HG03039 (cell line): ENCODE measurements around the gene PEMT.

Experiments used
- ATAC-seq: cut with Tn5 transposase; IDR thresholded peaks from one replicate; pipeline ENCODE4 v1.9.1; 2021; ENCODE audit warnings: mild to moderate bottlenecking, moderate library complexity; ENCODE audit not compliant: unreplicated experiment

The PEMT gene

DNA sequence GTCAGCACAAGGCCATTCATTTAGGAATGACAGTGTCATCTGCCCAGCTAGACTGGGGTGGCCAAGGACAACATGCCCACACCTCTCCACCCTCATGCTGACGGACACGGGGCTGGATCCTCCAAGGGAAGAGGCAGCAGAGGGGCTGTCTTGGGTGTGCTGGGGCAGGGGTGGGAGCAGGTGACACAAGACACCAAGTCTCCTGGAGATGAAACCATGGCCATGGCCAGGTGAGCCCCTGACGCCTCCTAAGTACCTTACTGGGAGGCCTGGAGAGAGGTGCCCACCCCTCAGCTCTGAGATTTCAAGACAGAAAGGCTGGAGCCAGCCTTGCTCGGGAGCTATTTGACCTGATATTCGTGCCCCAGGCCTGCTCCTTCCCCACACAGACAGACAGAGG is 86.4 kb downstream of the PEMT start:
- ATAC-seq = no peak

DNA sequence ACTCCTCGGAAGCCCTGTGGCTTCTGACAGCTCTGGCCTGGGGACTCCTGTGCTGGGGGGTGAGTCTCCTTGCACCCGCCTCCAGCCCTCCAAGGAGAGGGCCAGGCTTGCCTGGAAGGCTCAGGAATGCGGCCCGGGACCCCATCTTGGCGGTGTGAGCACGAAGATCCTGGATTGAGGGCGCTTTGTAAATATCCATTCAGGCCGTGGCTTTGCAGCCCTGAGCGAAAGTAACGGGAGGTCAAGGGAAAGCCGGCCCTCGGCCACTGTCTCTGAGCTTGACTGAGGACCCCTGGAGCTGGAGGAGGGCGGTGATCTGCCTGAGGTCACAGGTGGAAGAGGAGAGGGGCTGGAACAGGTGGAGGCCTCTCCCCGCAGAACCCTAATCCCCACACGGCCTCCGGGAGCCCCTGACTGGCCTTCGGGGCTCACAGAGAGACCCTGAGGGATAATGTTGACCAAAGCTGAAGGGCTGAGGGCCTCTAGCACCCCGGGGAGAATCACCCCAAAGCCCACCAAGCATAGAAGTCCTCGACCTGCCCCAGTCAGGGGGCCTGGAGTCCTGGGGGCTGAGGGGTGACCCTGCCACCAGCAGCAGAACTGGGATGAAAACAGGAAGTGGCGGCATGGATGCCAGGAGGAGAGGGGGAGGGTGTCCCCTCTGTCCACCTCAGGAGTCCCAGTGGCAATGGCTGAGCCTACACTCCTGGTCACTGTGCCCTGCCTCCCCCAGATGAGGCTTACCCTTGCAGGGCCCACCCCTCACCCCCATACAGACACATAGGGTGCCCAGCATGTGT is 87.0 kb downstream of the PEMT start:
- no peak for ATAC-seq

DNA sequence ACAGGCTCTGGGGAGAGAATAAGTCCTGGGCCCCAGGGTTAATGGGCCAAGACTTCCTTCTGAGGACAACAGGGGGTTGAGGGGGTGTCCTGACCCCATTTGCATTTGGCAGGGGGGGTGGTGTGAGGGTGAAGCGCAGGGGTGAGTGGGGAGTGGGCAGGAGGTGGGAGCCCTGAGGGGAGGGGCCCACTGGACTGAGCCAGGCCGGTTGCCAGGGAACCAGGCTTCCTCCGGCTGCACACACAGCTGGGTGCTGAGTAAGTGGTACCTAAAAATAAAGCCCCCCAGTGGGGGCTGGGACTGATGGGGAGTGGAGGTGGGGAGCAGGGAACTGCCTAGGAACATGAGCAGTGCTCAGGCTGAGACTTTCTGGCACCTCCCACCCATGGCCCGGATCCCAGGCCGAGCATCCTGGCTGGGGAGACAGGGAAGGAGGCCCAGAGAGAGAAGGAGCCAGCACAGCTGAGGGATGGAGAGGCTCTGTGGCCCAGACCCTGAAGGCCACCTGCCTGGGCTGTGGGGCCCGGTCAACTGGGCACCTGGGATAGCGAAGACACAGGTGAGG is 87.9 kb downstream of the PEMT start:
- ATAC-seq = no peak

DNA sequence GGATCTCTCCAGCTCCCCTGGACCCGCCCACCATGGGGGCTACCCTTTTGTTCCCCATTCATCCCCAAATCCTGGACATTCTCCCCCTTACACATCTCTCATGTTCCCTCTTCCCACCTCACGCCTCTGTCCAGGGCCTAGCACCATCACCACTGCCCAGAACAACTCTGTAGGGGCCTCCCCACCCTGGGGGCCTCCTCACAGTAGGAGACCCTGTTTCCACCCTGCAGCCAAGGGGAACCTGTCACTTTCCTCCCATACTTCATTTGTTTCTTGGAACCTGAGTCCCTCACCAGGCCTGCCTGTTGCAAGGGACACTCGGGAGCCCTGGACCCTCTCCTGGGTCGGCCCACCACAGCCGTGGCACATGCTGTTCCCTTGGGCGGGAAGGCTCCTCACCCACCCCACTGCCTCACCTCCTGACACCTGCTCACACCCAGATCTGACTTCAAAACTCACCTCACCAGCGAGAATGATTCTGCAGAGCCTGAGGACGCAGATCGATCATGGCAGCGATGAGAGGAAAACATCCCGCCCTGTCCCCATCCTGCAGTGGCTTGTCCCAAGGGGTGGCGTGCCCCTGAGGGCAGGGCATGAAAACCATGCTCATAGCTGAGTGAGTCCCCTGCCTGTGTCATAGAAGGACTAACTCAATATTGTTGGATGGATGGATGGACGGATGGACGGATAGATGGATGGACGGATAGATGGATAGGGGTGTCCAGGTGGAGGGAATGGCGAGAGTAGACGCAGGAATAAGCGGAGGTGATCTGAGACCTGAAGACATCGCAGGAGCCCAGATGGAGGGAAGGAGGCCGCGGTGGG is 88.6 kb downstream of the PEMT start:
- no peak for ATAC-seq

DNA sequence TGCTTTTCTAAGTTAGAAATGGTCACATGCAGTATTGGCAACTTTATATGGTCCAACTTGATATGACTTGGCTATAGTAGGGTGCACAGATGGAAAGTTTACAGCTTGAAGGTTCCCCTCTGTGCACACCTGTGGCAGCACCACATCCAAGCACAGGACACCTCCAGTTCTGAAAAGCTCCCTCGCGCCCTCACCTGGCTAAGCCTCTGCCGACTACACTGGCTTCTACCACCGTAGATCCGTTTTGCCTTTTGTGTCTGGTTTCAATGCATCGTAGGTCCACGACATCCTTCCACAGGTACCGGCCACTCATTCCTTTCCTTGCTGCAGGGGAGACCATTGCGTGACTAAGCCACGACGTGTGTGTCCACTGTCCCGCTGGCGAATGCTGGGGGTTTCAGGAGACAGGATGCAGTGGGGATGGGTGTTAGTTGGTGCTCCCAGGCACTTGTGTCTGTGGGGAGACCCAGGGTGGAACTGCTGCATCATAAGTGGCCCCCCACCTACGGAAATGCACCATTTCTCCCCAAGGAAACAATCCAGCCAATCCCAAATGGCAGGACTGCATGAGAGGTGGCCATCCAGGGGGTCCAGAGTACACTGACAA is 90.4 kb downstream of the PEMT start:
- no peak for ATAC-seq

DNA sequence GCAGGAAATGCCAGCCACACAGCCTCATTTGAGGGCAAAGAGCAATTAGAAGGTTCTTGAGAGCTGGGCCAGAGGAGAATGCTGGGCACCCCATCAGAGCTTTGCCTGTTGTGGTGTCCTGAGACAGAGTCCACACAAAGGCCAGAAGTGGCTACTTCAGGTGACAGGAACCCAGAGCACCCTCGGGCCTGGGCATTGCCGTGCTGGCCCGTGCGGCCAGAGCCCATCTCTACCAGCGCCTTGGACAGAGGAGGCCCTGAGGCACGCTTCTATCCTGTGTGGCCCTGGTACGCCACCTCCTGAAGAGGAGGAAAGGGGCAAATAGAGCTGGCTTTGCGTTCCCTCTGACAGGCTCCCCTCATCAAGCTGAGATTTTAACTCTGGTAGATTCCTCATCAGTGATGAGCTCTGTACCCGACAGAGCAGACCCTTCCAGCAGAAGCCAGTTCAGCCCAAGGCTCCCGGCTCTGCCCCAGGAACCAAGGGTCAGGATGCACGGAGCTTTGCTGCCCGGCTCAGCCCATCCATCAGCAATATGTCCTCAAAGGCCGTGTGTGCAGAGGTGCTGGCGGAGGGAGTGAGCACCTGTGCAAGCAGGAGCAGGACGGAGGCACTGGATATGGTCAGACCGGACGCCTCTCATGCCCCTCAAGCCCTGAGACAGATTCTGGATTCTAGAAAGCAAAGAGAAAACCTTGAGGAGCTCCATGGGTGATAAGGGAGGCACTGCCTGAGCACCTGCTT is 91.9 kb downstream of the PEMT start:
- ATAC-seq = no peak

DNA sequence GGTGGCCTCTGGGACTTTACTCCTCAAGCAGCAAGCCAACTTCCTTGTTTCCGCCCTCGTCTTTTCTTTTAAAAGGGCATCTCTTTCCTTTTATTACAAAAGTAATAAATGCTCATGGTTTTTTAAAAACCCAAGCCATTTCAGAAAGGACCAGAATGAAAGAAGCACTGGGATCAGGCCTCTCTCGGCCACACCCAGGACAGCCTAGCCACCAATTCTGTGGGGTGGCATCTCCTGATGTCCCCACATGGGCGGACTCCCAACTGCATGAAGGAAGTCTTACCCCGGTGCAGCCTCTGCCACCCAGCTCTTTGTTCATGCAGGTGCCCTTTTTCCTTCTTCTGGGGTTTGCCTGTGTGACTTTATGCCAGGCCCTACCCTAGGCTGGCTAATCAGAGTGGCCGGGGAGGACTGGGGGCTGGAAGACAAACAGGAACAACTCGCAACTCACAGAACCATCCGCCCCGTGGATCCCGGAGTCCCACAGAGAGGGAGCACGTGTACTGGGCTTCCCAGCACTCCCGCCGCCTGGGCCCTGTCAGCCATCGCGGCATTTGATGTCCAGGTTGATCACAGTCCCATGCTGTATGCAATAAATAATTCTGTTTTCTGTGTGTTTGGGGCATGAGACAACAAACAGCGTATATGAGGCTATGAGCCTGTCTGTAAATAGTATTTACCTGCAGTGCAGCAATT is 92.8 kb downstream of the PEMT start:
- no peak for ATAC-seq

DNA sequence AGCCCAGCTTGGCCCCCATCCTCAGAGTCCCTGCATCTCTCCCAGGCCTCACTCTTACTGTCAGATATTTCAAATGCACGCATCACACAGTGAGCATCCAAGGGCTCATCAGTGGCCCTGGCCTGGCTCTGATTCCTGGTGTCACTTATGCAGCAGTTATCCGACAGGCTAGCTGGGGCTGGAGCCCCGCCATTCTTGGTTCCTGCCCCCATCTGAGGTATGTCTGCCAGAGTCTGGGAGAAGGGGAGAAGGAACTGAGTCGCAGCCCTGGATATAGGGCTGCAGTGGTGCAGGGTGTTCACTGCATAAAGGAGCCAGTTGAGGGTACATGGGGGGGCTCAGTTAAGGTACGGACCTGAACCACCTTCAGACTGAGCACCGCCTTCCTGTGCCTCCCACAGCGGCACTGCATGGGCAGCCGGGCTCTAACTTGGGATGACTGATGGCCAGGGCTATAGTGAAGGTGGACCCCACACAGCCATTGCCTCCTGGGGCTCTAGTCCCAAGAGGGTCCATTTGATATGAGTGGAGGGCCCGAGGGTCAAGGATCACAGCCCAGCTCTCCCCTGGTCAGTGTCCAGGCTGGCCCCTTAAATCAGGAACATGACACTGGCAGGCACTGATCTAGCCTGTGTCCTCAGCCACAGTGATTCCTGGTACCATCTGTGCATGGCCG is 93.5 kb downstream of the PEMT start:
- no peak for ATAC-seq

DNA sequence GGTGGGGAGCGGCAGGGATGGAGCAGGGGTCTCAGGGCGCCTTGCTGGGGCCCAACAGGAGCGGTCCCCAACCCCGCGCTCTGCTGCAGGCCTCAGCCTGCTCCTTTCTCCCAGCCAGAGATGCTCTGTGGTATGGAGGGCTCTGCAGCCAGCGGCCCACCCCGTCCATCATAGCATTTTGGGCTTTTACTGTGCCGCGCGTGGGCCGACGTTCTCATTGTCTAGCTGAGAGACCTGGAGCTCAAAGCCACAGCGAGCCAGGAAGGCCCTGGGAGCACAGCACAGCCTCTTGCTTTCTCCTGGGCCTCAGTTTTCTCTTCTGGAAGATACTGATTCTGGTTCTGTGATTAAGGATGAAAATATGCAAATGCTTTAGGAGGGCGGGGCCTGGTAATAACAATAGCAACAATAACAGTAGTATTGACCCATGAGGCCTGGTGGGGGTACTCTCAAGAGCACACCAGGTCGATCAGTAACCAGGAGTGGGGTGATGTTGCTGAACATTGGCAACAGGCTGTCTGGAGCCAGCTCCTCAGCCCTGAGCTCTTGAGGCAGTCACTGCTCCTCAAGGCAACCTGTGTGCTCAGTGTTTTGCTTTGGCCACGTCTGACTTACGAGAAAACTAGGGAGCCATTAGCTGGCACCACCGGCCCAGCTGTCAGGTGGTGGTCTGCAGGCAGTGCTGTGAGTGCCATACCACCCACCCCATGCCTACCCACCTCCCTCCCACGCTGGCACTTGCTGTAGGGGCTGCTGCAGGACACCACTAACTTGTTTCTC is 94.3 kb downstream of the PEMT start:
- ATAC-seq = no peak

DNA sequence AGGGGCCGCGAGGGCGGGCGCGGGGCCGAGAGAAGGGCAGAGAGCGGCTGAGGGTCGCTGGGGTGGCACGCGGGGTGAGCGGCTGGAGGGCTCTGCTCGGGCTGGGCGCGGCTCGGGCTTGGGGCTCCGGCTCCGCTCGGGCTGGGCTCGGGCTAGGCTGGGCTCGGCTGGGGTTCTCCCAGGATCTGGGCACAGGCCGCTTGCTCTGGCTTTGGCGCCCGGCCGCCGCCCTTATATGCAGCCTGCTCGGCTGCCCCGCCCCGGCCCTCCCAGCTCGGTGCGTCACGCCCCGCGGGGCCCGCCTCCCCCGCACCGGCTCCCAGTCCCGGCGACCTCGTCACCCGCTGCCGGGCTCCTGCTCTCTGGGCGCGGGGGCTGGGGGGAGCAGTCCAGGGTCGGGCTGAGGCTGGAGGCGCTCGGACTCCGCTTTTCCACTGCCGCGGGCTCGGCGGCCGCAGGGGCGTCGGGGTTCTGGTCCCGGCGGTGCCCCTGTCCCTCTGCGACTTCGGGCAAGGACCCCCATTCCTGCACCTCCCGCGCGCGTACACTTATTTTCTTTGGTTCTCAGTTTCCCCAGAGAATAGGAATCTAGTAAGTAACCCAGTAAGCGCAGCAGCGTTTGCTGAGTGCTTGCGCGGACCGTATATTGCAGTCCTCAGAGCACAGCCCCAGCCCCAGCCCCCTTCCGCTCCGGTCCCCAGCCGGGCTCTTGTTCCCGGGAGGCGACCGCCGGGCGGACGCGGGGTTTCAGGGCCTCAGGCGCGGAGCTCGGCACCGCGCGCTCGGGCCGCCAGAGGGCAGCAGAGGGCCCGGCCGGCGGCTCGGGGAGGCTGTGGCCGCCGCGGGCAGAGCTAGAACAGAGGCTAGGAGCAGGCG is 95.1 kb downstream of the PEMT start, which contains the start of gene RASD1:
Gene RASD1, minus strand, starts transcription at position 207 of the 876 bp plus-strand sequence. CDS start 214 bp downstream, outside the sequence.
- ATAC-seq = peak; percentile 55

DNA sequence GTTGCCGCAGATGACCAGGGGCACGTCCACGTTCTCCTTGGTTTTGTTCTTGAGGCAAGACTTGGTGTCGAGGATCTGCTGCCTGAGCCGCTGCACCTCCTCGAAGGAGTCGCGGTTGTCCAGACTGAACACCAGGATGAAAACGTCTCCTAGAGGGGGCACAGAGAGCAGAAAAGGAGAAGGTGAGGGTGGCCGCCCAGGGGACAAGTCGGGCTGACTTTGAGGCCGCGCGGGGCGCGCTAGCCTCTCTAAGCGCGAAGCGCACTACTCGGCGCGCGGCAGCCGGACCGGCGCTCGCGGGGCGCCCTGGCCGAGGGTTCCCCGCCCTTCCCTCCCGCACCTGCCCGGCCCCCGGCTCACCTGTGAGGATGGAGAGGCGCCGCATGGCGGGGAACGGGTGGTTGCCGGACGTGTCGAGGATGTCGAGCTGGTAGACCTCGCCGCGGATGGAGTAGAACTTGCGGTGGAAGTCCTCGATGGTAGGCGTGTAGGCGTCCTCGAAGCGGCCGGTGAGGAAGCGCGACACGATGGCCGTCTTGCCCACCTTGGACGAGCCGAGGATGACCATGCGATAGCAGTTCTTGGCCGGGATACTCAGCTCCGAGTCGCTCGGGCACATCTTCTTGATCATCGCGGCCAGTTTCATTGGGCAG is 95.8 kb downstream of the PEMT start:
- ATAC-seq = no peak

DNA sequence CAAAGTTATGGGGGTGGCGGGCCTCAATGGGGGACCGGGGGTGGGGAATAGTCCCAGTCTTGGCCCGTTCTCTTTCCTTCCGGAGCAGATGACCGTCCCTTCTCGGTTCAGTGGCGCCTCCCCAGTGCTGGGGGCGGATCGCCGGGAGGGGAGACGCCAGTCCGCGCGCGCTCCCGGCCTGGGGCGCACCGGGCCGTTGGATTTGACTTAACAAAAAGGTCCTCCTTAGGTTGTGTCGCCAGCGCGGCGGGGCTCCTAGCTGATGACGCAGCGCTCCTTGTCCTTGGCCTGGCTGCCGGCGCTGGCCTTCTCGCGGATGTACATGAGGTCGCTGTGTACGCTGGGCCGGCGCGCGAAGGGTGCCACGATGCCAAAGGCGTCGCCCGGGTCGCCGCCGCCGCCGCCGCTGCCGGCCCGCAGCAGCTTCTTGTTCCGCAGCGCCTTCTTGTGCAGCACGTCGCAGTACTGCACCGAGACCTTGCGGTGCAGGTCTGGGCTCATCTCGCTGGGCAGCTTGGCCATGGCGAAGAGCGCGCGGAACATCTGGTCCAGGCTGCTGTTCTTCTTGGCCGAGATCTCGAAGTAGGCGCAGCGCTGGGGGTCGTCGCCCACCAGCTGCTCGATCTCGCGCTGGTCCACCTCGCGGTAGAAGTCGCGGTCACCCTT is 96.5 kb downstream of the PEMT start:
- ATAC-seq = no peak

DNA sequence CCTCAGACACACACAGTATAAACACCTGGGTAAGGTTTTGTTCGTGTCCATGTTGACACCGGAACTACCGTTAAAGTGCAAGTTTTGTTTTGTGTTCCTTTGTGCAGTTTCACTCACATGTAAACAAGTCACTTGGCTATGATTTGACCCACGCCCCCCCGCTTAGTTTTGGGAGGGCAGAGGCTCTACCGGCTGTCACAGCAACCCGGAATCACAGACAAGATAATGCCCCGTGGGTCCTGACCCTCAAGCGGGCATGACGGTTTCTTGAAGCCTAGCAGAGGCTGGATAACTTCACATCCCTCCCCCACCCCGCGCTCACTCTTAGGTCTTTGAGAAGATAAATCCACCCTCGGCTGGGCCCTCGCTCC is 97.0 kb downstream of the PEMT start:
- no peak for ATAC-seq

DNA sequence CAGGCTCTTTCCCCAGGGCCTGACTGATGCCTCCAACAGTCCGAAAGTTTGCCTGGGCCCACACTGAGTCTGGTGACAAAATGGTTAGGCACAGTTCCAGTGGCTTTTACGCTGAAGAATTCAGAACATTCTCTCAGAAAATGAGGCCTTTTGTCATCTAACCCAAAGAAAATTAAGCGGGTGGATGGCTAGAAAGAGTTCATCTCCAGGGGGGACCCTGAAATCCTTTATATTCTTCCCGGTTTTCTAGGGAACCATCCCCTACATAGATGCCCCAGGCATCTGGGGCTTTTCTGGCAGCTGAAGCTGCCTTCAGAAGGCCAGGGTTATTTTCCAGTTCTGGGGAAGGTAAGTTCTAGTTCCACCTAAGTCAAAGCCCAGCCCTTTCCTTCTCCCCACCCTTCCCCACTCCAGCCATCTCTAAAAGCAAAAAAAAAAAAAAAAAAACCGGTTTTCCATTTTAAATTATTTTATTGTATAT is 97.5 kb downstream of the PEMT start:
- ATAC-seq = no peak

DNA sequence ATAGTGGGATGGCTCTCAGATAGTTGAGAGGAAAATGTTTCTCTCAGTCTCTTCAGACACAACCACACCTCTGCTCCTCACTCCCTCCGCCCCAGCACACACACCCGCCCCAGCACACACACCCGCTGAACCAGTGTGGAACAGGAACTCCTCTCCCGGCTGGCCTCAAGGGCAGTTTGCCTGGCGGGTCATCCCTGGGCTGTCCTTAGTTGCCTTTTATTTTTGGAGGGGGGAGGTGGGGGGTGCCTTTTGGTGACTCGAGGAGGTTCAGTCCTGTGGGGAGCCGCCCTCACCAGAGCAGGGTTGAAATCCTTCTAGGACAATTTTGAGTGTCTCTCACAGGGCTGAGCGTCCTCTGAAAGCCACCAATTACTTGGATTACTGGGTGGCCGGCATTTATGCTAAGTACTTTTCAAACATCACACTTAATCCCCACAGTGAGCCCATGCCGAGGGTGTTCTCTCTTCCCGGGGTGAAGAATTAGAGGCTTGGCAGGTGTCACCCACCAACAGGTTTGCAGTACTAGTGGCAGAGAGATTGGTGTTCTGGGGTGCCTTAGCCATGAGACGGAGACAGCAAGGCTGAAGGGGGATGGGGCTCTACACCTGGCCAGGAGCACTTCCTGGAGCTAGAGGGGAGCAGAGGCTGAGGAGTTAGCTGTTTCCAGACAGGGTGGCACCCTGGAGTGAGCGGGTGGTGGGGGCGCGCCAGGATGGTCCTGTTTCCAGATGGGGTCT is 98.1 kb downstream of the PEMT start:
- ATAC-seq = no peak

DNA sequence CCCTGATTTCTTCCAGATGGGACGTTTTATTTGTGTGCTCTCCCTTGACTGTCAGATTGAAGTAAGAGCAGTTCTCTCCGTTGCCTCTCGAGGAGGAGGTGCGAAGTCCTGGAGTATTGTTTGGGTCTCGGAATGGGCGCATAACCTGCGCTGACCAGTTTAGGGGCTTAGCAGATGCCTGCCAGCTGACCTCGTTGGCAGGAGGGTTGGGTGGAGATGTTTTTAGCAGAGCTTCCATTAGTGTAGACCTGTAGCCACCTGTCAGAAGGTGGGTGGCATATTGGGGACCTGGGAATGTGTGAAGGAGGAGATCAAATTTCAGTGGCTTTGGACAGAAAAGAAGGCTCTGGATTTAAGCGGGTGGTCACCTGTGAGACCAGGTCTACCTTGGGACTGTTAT is 98.9 kb downstream of the PEMT start:
- ATAC-seq = no peak
